ENCODE results near the gene SLIT3. TPM values are rescaled to one million over a fixed set of nuclear protein-coding genes. Genes with fewer than 3 reads are reported as not detected.
A peak's percentile ranks its signal among the peaks of the same experiment; 100 is the strongest.

SLIT3 gene
- total and polyA plus RNA-seq, 2 experiments from 2014 or later = 0.59 to 0.71 TPM

DNA sequence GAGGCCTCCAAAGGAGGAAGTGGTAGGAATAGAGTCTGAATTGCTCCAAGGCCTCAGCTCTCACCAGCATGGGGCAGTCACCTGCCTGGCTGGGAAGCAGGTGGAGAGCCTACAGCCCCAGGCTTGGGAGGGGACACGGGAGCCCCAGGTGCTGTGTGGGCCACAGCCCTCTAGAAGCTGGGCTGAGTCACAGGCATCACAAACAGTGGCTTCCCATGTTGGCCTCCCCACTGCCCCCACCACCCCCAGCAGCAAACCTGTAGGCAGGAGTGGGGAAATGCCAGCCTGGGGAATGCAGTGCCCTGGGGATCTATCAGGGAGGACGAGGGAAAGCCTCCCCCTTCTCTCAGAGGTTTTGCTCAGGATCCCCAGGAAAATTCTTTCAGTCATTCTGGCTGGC, 309.6 kb downstream of the SLIT3 start:
- Histone ChIP-seq H3K79me2 (replicated peaks; ENCODE audit: insufficient read depth) (no peaks in the 10 kb centered on the region), H3K4me3 (no peak overlapping the region), H3K27me3 (ENCODE audit: insufficient read depth) (no peaks in the 10 kb centered on the region), H3K36me3 (ENCODE audit: insufficient read depth) (no peaks in the 10 kb centered on the region), H3F3A (replicated peaks; ENCODE audit: low read depth) (no peaks in the 10 kb centered on the region), H2AFZ (no peak overlapping the region), H4K20me1 (replicated peaks; ENCODE audit: insufficient read depth) (no peaks in the 10 kb centered on the region), H3K4me2 (no peak overlapping the region), H3K27ac (ENCODE audit: low read depth) (no peak overlapping the region), H3K4me1 (ENCODE audit: insufficient read depth) (peaks cover 14% of the 10 kb centered on the region), H3K9me2 (ENCODE audit: insufficient read depth) (0 out of 2 replicates have a peak, but pooled peaks cover 2% of the 10 kb centered on the region)
- peak; percentile 16 for ATAC-seq
- H3K9me3 Mint-ChIP-seq = no peaks in the 10 kb centered on the region
- H3K36me3 Mint-ChIP-seq (ENCODE audit: low read depth) = no peaks in the 10 kb centered on the region
- H3K4me1 Mint-ChIP-seq = peaks cover 51% of the 10 kb centered on the region
- H3K4me3 Mint-ChIP-seq = no peak overlapping the region
- DNase-seq (ENCODE audit: low spot score) = no peak
- no peak for TF ChIP-seq ZNF331 (CRISPR knock-in tag; IDR thresholded peaks at IDR 0.05; ENCODE audit: low read depth)
- TF ChIP-seq, protein P1, sequence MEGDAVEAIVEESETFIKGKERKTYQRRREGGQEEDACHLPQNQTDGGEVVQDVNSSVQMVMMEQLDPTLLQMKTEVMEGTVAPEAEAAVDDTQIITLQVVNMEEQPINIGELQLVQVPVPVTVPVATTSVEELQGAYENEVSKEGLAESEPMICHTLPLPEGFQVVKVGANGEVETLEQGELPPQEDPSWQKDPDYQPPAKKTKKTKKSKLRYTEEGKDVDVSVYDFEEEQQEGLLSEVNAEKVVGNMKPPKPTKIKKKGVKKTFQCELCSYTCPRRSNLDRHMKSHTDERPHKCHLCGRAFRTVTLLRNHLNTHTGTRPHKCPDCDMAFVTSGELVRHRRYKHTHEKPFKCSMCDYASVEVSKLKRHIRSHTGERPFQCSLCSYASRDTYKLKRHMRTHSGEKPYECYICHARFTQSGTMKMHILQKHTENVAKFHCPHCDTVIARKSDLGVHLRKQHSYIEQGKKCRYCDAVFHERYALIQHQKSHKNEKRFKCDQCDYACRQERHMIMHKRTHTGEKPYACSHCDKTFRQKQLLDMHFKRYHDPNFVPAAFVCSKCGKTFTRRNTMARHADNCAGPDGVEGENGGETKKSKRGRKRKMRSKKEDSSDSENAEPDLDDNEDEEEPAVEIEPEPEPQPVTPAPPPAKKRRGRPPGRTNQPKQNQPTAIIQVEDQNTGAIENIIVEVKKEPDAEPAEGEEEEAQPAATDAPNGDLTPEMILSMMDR (conservative IDR thresholded peaks at IDR 0.05; ENCODE audit: low read depth in 2 of 2) = no peak
- no peak for TF ChIP-seq POLR2AphosphoS5 (IDR thresholded peaks at IDR 0.05; ENCODE audit: low read depth)
- no peak for TF ChIP-seq ZNF114 (CRISPR knock-in tag; IDR thresholded peaks at IDR 0.05)
- TF ChIP-seq, protein P2, sequence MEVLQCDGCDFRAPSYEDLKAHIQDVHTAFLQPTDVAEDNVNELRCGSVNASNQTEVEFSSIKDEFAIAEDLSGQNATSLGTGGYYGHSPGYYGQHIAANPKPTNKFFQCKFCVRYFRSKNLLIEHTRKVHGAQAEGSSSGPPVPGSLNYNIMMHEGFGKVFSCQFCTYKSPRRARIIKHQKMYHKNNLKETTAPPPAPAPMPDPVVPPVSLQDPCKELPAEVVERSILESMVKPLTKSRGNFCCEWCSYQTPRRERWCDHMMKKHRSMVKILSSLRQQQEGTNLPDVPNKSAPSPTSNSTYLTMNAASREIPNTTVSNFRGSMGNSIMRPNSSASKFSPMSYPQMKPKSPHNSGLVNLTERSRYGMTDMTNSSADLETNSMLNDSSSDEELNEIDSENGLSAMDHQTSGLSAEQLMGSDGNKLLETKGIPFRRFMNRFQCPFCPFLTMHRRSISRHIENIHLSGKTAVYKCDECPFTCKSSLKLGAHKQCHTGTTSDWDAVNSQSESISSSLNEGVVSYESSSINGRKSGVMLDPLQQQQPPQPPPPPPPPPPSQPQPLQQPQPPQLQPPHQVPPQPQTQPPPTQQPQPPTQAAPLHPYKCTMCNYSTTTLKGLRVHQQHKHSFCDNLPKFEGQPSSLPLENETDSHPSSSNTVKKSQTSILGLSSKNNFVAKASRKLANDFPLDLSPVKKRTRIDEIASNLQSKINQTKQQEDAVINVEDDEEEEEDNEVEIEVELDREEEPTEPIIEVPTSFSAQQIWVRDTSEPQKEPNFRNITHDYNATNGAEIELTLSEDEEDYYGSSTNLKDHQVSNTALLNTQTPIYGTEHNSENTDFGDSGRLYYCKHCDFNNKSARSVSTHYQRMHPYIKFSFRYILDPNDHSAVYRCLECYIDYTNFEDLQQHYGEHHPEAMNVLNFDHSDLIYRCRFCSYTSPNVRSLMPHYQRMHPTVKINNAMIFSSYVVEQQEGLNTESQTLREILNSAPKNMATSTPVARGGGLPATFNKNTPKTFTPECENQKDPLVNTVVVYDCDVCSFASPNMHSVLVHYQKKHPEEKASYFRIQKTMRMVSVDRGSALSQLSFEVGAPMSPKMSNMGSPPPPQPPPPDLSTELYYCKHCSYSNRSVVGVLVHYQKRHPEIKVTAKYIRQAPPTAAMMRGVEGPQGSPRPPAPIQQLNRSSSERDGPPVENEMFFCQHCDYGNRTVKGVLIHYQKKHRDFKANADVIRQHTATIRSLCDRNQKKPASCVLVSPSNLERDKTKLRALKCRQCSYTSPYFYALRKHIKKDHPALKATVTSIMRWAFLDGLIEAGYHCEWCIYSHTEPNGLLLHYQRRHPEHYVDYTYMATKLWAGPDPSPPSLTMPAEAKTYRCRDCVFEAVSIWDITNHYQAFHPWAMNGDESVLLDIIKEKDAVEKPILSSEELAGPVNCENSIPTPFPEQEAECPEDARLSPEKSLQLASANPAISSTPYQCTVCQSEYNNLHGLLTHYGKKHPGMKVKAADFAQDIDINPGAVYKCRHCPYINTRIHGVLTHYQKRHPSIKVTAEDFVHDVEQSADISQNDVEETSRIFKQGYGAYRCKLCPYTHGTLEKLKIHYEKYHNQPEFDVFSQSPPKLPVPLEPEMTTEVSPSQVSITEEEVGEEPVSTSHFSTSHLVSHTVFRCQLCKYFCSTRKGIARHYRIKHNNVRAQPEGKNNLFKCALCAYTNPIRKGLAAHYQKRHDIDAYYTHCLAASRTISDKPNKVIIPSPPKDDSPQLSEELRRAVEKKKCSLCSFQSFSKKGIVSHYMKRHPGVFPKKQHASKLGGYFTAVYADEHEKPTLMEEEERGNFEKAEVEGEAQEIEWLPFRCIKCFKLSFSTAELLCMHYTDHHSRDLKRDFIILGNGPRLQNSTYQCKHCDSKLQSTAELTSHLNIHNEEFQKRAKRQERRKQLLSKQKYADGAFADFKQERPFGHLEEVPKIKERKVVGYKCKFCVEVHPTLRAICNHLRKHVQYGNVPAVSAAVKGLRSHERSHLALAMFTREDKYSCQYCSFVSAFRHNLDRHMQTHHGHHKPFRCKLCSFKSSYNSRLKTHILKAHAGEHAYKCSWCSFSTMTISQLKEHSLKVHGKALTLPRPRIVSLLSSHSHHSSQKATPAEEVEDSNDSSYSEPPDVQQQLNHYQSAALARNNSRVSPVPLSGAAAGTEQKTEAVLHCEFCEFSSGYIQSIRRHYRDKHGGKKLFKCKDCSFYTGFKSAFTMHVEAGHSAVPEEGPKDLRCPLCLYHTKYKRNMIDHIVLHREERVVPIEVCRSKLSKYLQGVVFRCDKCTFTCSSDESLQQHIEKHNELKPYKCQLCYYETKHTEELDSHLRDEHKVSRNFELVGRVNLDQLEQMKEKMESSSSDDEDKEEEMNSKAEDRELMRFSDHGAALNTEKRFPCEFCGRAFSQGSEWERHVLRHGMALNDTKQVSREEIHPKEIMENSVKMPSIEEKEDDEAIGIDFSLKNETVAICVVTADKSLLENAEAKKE (CRISPR knock-in tag; IDR thresholded peaks at IDR 0.05) = no peak
- no peak for TF ChIP-seq NANOG (IDR thresholded peaks at IDR 0.05; ENCODE audit: borderline replicate concordance)
- no peak for TF ChIP-seq EZH2 (IDR thresholded peaks at IDR 0.05; ENCODE audit: low read depth, unreplicated experiment)
- no peak for TF ChIP-seq CREB1 (CRISPR knock-in tag; IDR thresholded peaks at IDR 0.05; ENCODE audit: low read depth)
- TF ChIP-seq, protein P3, sequence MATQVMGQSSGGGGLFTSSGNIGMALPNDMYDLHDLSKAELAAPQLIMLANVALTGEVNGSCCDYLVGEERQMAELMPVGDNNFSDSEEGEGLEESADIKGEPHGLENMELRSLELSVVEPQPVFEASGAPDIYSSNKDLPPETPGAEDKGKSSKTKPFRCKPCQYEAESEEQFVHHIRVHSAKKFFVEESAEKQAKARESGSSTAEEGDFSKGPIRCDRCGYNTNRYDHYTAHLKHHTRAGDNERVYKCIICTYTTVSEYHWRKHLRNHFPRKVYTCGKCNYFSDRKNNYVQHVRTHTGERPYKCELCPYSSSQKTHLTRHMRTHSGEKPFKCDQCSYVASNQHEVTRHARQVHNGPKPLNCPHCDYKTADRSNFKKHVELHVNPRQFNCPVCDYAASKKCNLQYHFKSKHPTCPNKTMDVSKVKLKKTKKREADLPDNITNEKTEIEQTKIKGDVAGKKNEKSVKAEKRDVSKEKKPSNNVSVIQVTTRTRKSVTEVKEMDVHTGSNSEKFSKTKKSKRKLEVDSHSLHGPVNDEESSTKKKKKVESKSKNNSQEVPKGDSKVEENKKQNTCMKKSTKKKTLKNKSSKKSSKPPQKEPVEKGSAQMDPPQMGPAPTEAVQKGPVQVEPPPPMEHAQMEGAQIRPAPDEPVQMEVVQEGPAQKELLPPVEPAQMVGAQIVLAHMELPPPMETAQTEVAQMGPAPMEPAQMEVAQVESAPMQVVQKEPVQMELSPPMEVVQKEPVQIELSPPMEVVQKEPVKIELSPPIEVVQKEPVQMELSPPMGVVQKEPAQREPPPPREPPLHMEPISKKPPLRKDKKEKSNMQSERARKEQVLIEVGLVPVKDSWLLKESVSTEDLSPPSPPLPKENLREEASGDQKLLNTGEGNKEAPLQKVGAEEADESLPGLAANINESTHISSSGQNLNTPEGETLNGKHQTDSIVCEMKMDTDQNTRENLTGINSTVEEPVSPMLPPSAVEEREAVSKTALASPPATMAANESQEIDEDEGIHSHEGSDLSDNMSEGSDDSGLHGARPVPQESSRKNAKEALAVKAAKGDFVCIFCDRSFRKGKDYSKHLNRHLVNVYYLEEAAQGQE (IDR thresholded peaks at IDR 0.05; ENCODE audit: unreplicated experiment) = no peak
- TF ChIP-seq, protein P4, sequence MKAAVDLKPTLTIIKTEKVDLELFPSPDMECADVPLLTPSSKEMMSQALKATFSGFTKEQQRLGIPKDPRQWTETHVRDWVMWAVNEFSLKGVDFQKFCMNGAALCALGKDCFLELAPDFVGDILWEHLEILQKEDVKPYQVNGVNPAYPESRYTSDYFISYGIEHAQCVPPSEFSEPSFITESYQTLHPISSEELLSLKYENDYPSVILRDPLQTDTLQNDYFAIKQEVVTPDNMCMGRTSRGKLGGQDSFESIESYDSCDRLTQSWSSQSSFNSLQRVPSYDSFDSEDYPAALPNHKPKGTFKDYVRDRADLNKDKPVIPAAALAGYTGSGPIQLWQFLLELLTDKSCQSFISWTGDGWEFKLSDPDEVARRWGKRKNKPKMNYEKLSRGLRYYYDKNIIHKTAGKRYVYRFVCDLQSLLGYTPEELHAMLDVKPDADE (IDR thresholded peaks at IDR 0.05) = no peak
- no peak for TF ChIP-seq JUNB (IDR thresholded peaks at IDR 0.05; ENCODE audit: unreplicated experiment)
- TF ChIP-seq EZH2phosphoT487 (IDR thresholded peaks at IDR 0.05; ENCODE audit: unreplicated experiment) = no peak
- no peak for TF ChIP-seq STAT1 (IDR thresholded peaks at IDR 0.05; ENCODE audit: unreplicated experiment)
- H3K27ac Mint-ChIP-seq = no peak overlapping the region
- H3K27me3 Mint-ChIP-seq (ENCODE audit: insufficient read depth, low read depth, poor library complexity) = peaks cover 10% of the 10 kb centered on the region

Data from GM23338 (cell line).